Effector memory CD8-positive, alpha-beta T cell (primary cell): Measurements from ENCODE around the gene CSAG2.
"Not testable (repeated sequence)": the region's sequence is repeated elsewhere in the genome, so short reads cannot be mapped to it uniquely, and the experiment has no call there.

Experiments used
- ATAC-seq: fragments of 150-1000 bp; cut with Tn5 transposase; replicated peaks from 2 replicates; pipeline ENCODE4 v1.10.0; 2021; ENCODE audit warnings: mild to moderate bottlenecking, moderate library complexity
- DNase-seq, 3 experiments: peaks; one replicate each; pipeline ENCODE4 v3.0.0; 2021
- H3K27ac Mint-ChIP-seq, 2 donors: one replicate each; pipeline ENCODE4 v1.8.0; 2022; ENCODE audit warnings: mild to moderate bottlenecking in 2 of 2, mixed read lengths in 2 of 2, moderate library complexity in 2 of 2
- H3K27me3 Mint-ChIP-seq, 2 donors: one replicate each; pipeline ENCODE4 v1.8.0; 2022; ENCODE audit warnings: mixed read lengths in 2 of 2
- H3K36me3 Mint-ChIP-seq: one replicate; pipeline ENCODE4 v1.8.0; 2022; ENCODE audit warnings: mild to moderate bottlenecking, moderate library complexity, mixed read lengths; ENCODE audit not compliant: insufficient read depth
- H3K4me1 Mint-ChIP-seq, 2 donors: one replicate each; pipeline ENCODE4 v1.8.0; 2022; ENCODE audit warnings: low read depth in 2 of 2, mixed read lengths in 2 of 2
- H3K4me3 Mint-ChIP-seq, 2 donors: one replicate each; pipeline ENCODE4 v1.8.0; 2022; ENCODE audit warnings: mild to moderate bottlenecking in 2 of 2, mixed read lengths in 2 of 2, moderate library complexity in 2 of 2
- H3K9me3 Mint-ChIP-seq, 2 donors: one replicate each; pipeline ENCODE4 v1.8.0; 2022; ENCODE audit warnings: mixed read lengths in 2 of 2
- total RNA-seq, 9 experiments: gene quantifications; one replicate each; lab custom pipeline; 2026; lab: John Stamatoyannopoulos, UW

Gene CSAG2
- total RNA-seq, result 0 reads per million in 9 experiments

- H3K36me3 Mint-ChIP-seq, H3K9me3 Mint-ChIP-seq, ATAC-seq, H3K4me1 Mint-ChIP-seq, H3K27me3 Mint-ChIP-seq, H3K27ac Mint-ChIP-seq, H3K4me3 Mint-ChIP-seq, DNase-seq: not testable (repeated sequence)
These were observed at the start of gene CSAG2 for GRCh38 chrX:152709173-152709572. Gene CSAG2 (minus strand): TSS chrX:152709273. CDS start chrX:152709112, 161 bp downstream.

- H3K27me3 Mint-ChIP-seq, H3K9me3 Mint-ChIP-seq, H3K4me3 Mint-ChIP-seq, DNase-seq, H3K36me3 Mint-ChIP-seq, ATAC-seq, H3K27ac Mint-ChIP-seq, H3K4me1 Mint-ChIP-seq: not testable (repeated sequence)
These were observed 45.8 kb upstream of the CSAG2 start for GRCh38 chrX:152754871-152755270.

- not testable (repeated sequence) for H3K9me3 Mint-ChIP-seq, H3K4me3 Mint-ChIP-seq, DNase-seq, H3K4me1 Mint-ChIP-seq, ATAC-seq, H3K27me3 Mint-ChIP-seq, H3K36me3 Mint-ChIP-seq, H3K27ac Mint-ChIP-seq
These were observed 44.9 kb upstream of the CSAG2 start, which contains the start of gene MAGEA2 for GRCh38 chrX:152753686-152754650. Gene MAGEA2 (minus strand): TSS chrX:152753842. CDS start chrX:152751363, 2,479 bp downstream.

GRCh38 chrX:152738560-152738959 lies 29.5 kb upstream of the CSAG2 start:
- ATAC-seq (no peak), DNase-seq (no peak)
- H3K4me1 Mint-ChIP-seq, result no peaks in the 10 kb centered on the region
- no peaks in the 10 kb centered on the region for H3K36me3 Mint-ChIP-seq
- no peaks in the 10 kb centered on the region for H3K9me3 Mint-ChIP-seq
- H3K27ac Mint-ChIP-seq, result no peak overlapping the region
- no peak overlapping the region for H3K4me3 Mint-ChIP-seq
- no peaks in the 10 kb centered on the region for H3K27me3 Mint-ChIP-seq

- not testable (repeated sequence) for H3K36me3 Mint-ChIP-seq, H3K4me1 Mint-ChIP-seq, H3K9me3 Mint-ChIP-seq, DNase-seq, H3K4me3 Mint-ChIP-seq, H3K27ac Mint-ChIP-seq, ATAC-seq, H3K27me3 Mint-ChIP-seq
These were observed 27.5 kb upstream of the CSAG2 start for GRCh38 chrX:152736528-152736927.

GRCh38 chrX:152735860-152736511 lies 26.9 kb upstream of the CSAG2 start:
- ATAC-seq (no peak), DNase-seq (no peak)
- no peak overlapping the region for H3K4me3 Mint-ChIP-seq
- H3K4me1 Mint-ChIP-seq, result no peaks in the 10 kb centered on the region
- no peaks in the 10 kb centered on the region for H3K9me3 Mint-ChIP-seq
- no peak overlapping the region for H3K27ac Mint-ChIP-seq
- H3K27me3 Mint-ChIP-seq, result no peaks in the 10 kb centered on the region
- no peaks in the 10 kb centered on the region for H3K36me3 Mint-ChIP-seq

- DNase-seq, result no peak
- no peaks in the 10 kb centered on the region for H3K36me3 Mint-ChIP-seq
- no peaks in the 10 kb centered on the region for H3K9me3 Mint-ChIP-seq
- H3K4me1 Mint-ChIP-seq, result no peaks in the 10 kb centered on the region
- H3K4me3 Mint-ChIP-seq, result no peak overlapping the region
- no peaks in the 10 kb centered on the region for H3K27me3 Mint-ChIP-seq
- ATAC-seq, result no peak
- H3K27ac Mint-ChIP-seq, result no peak overlapping the region
These were observed 26.0 kb upstream of the CSAG2 start for GRCh38 chrX:152735101-152735500.

- not testable (repeated sequence) for H3K9me3 Mint-ChIP-seq, ATAC-seq, DNase-seq, H3K27me3 Mint-ChIP-seq, H3K36me3 Mint-ChIP-seq, H3K4me1 Mint-ChIP-seq, H3K27ac Mint-ChIP-seq, H3K4me3 Mint-ChIP-seq
These were observed 25.2 kb upstream of the CSAG2 start for GRCh38 chrX:152734143-152734858.

GRCh38 chrX:152733261-152733975 lies 24.3 kb upstream of the CSAG2 start, which contains the start of the genes CSAG1 and MAGEA12:
Gene CSAG1 (minus strand): TSS chrX:152733721. CDS start chrX:152732460, 1,261 bp downstream.
Gene MAGEA12 (plus strand): TSS chrX:152733757. CDS start chrX:152736162, 2,405 bp downstream.
- DNase-seq, result no peak
- Mint-ChIP-seq H3K4me3 (no peak within 1 kb of the TSS), H3K27ac (no peak within 1 kb of the TSS), H3K27me3 (peaks cover 0 to 5% of the 10 kb centered on the region in 2 donors), H3K9me3 (no peaks in the 10 kb centered on the region), H3K36me3 (no peaks in the 10 kb centered on the region), H3K4me1 (no peaks in the 10 kb centered on the region)
- no peak for ATAC-seq

- peaks cover 5 to 8% of the 10 kb centered on the region in 2 donors for H3K27me3 Mint-ChIP-seq
- ATAC-seq (no peak), DNase-seq (no peak)
- H3K4me1 Mint-ChIP-seq, result no peaks in the 10 kb centered on the region
- no peak overlapping the region for H3K27ac Mint-ChIP-seq
- no peaks in the 10 kb centered on the region for H3K36me3 Mint-ChIP-seq
- H3K9me3 Mint-ChIP-seq, result no peaks in the 10 kb centered on the region
- no peak overlapping the region for H3K4me3 Mint-ChIP-seq
These were observed 16.3 kb upstream of the CSAG2 start for GRCh38 chrX:152725409-152725808.

GRCh38 chrX:152713815-152714787 lies 5.0 kb upstream of the CSAG2 start, which contains the start of gene MAGEA2B:
Gene MAGEA2B (plus strand): TSS chrX:152714628. CDS start chrX:152717107, 2,479 bp downstream.
- H3K4me3 Mint-ChIP-seq, H3K9me3 Mint-ChIP-seq, H3K4me1 Mint-ChIP-seq, ATAC-seq, H3K27ac Mint-ChIP-seq, DNase-seq, H3K36me3 Mint-ChIP-seq, H3K27me3 Mint-ChIP-seq: not testable (repeated sequence)

- not testable (repeated sequence) for H3K27me3 Mint-ChIP-seq, H3K9me3 Mint-ChIP-seq, H3K4me3 Mint-ChIP-seq, H3K27ac Mint-ChIP-seq, DNase-seq, ATAC-seq, H3K4me1 Mint-ChIP-seq, H3K36me3 Mint-ChIP-seq
These were observed 4.1 kb upstream of the CSAG2 start for GRCh38 chrX:152713195-152713594.
